GM19467 (cell line): ENCODE data around the gene CASP2.
"Not testable (repeated sequence)": the region's sequence is repeated elsewhere in the genome, so short reads cannot be mapped to it uniquely, and the experiment has no call there.

ENCODE experiments used
- ATAC-seq: cut with Tn5 transposase; IDR thresholded peaks from one replicate; pipeline ENCODE4 v1.9.1; 2021; ENCODE audit warnings: mild to moderate bottlenecking, moderate library complexity; ENCODE audit not compliant: unreplicated experiment

The CASP2 gene

DNA sequence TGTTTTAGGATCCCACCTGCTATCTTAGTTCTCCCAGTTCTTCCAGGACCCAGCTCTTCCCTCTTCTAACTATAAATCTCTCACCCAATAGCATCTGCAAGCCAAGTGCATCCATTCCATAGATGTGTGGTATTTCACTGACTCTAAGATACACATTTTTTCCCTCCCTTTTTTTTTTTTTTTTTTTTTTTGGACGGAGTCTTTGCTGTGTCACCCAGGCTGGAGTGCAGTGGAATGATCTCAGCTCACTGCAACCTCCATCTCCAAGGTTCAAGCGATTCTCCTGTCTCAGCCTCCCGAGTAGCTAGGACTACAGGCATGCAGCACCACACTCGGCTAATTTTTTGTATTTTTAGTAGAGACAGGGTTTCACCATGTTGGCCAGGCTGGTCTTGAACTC, 1.7 kb downstream of the CASP2 start:
- not testable (repeated sequence) for ATAC-seq

DNA sequence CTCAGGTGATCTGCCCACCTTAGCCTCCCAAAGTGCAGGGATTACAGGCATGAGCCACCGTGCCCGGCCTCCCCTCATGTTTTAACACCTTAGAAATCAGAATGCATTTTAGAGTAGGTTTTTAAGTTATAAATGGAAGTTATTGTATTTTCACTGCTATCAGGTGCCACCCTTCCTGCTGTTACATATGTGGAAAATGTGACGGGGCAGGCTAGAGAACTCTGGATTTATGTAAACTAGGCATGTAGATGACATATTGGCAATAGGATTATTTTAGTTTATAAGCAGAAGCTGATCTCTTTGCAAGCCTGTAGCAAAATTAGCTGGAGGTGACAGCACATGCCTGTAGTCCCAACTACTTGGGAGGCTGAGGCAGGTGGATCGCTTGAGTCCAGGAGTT, 2.1 kb downstream of the CASP2 start:
- no peak for ATAC-seq

DNA sequence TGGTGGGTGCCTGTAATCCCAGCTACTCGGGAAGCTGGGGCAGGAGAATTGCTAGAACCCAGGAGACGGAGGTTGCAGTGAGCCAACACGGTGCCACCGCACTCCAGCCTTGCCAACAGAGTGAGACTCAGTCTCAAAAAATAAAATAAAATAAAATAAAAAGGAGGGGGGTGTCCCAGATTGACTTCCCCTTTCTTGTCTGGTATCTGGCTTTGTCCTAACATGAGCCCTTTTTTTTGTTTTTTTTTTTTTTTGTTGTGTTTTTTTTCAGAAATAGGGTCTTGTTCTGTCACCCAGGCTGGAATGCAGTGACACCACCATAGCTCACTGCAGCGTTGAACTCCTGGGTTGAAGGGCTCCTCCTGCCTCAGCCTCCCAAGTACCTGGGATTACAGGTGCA, 4.7 kb downstream of the CASP2 start:
- ATAC-seq = no peak

GRCh38 chr7:143295870-143296269, 7.7 kb downstream of the CASP2 start:
- ATAC-seq = no peak

DNA sequence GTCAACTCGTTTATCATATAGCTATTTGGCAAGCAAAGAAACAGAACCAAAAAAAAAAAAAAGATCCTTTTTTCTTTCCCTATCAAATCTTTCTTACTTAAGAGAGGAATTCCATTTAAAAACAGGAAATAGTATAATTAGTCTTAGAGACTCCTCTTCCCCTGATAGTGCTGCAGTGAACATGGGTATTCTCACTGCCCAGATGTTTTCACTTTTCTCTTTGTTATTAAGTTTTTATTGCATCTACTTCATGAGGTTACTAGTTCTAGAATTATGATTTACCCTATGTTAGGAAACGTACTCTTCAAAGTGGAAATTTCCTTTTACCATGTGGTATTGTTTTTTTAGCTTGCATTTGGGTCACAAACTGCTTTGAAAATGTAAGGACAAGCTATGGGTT, 8.5 kb downstream of the CASP2 start:
- ATAC-seq = no peak

DNA sequence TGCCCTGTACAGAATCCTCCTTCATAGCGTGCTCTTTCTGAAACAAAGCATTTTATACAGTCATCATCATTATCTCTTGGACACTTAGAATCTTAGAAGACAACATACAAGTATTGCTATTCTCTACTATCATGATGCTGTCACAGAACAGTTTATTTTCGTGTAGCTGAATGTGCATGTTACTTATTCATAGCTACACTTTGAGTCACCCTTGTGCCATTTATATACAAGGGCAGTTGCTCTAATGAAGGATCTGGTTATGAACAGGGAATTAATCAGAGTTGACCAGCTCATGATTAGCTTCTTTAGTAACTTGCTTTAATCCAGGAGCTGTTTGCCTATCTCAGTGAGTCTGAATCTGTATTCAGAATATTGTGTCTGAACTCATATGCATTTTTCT, 11.2 kb downstream of the CASP2 start:
- no peak for ATAC-seq

DNA sequence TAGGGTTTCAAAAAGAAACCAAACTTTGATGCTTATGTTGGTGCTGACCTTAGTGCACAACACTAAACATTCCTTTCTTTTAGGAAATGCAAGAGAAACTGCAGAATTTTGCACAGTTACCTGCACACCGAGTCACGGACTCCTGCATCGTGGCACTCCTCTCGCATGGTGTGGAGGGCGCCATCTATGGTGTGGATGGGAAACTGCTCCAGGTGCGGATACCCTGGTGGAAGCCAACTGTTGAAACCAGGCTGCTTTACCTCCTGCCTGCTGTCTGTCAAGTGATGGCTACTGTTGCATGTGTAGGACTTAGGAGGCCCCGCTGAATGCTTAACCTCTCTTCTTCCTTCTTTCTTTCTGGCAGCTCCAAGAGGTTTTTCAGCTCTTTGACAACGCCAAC, 11.7 kb downstream of the CASP2 start:
- ATAC-seq = no peak

- no peak for ATAC-seq
These were observed 13.1 kb downstream of the CASP2 start for GRCh38 chr7:143300959-143301935.

GRCh38 chr7:143303733-143304132, 15.6 kb downstream of the CASP2 start:
- ATAC-seq = no peak

- ATAC-seq = no peak
These were observed 16.8 kb downstream of the CASP2 start for GRCh38 chr7:143304938-143305337.

DNA sequence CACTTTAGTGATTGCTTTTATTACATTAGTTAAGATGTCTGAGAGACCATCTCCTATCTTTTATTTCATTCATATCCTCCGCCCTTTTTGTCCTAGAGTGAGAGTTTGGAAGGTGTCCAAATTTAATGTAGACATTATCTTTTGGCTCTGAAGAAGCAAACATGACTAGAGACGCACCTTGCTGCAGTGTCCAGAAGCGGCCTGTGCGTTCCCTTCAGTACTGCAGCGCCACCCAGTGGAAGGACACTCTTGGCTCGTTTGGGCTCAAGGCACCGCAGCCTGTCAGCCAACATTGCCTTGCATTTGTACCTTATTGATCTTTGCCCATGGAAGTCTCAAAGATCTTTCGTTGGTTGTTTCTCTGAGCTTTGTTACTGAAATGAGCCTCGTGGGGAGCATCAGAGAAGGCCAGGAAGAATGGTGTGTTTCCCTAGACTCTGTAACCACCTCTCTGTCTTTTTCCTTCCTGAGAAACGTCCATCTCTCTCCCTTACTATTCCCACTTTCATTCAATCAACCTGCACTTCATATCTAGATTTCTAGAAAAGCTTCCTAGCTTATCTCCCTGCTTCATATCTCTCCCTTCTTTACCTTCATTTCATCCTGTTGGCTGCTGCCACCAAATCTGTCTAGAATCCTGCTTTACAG, 17.4 kb downstream of the CASP2 start:
- no peak for ATAC-seq

- ATAC-seq = no peak
These were observed 20.5 kb downstream of the CASP2 start for GRCh38 chr7:143308632-143309031.

- no peak for ATAC-seq
These were observed 26.0 kb downstream of the CASP2 start for GRCh38 chr7:143314127-143314526.

DNA sequence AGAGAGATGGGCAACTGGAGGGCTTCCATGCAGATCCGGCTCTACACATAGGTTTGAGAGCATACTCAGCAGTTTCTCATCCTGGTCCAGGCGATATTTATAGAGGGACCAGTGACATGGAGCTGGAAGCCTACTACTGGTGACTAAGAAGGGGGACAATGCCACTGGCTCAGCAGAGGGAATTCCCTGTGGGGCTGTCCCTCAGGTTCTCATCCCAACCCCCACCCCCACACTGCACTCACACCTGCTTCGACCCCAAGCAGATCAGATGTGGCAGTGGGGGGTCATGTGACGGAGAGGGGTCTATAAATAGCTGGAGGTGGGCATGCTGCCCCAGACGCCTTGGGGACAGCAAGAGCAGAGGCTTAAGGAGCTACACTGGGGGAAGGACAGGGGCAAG, 27.6 kb downstream of the CASP2 start, which contains the start of gene CLCN1:
Gene CLCN1 (plus strand): TSS at position 336 of the 400 bp plus-strand sequence. CDS start 102 bp downstream, outside the sequence.
- ATAC-seq = no peak

DNA sequence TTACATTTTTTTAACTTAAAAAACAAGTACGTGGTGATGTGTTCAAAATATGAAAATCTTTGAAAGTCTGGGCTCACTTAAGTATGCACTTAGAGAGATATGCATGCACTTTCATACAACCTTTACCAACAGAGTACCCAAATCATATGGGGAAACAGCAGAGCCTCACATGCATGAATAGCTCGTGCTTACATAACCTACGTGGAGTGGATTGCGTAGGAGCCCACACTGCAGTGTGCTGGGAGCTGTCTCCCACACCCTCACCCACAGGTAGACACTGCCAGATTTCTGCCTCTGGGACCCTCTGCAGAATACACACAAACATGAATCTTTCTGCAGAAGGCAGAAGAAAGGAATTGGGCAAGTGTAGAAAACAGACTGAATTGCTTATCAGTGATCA, 28.3 kb downstream of the CASP2 start:
- ATAC-seq = no peak

DNA sequence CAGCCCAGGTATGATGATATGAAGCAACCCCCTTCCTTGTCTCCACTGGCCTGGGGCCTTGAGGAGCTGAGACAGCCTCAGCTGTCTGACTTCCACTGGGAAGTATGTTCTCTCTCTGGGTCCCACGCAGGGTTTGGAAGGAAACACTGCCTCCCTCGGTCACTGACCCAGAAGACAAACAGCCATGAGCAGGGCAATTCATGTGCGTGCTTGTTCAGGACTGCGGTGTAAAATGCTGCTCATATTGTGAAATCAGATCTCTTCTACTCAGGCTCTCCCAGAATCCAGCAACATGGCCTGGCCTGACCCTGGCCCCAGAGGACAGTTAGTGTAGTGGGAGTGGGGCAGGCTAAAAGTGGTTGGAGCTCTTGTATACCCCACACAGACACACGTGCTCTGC, 30.5 kb downstream of the CASP2 start:
- no peak for ATAC-seq

- ATAC-seq = no peak
These were observed 32.5 kb downstream of the CASP2 start for GRCh38 chr7:143320620-143321019.

DNA sequence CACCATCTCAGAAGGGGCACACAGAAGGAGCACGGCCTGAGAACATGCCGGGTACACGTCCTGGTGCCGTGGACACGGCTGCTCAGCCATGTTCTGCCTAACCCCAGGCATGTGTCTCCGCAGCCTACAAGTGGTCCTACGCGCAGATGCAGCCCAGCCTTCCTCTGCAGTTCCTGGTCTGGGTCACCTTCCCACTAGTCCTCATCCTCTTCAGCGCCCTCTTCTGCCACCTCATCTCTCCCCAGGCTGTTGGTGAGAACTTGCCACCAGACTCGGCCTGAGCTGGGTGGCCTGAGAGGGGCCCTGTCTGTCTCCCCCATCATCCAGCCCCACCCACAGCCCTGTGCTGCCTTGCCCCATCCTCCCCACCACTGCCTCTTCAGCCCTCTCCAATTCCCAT, 33.1 kb downstream of the CASP2 start:
- no peak for ATAC-seq

DNA sequence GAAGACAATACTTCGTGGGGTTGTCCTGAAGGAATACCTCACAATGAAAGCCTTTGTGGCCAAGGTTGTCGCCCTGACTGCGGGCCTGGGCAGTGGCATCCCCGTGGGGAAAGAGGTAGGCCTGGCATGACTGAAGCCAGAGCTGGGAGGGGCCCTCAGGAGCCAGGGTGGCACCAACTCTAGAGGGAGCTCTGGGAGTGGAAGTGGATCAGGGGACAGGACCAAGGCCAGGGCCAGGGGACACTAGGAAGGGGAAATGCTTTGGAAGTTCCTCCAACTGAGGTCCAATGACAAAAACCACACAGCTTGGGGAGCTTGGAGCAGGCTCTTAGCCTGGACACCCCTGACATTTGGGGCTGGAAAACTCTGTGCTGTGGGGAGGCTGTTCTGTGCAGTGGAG, 33.6 kb downstream of the CASP2 start:
- no peak for ATAC-seq

DNA sequence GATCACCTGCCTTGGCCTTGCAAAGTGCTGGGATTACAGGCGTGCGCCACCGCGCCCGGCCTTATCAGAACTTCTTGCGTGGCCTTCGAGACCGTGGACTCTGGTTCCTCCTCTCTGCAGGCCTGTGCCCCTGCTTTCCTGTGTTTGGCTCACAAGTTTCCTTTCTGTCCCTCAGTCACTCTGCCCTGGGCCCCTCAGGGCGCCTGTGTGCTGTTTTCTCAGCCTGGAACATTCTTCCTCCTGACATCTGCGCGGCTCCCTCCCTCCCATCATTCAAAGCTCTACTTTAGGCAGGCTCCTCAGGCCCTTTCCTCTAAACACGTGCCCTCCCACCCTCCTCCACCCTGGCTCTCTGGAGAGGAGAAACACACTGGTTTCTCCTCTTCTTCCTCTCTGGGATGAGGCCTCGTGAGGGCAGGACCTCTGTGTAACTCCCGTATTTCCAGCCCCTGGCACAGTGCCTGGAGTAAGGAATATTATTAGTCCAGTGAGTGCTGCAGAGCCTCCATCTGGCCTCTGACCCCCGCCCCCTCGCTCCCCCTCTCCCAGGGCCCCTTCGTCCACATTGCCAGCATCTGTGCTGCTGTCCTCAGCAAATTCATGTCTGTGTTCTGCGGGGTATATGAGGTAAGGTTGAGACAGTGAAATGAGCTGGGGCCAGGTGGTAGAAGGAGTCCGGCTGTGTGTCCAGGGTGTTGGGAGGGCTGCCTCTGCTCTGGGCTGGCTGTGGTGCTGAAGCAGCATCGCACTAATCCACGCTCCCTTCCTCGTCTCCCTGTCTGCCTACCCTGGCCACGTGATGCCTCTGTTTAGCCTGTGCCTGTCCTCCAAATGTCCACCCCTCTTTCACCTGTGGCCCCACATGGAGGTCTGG, 34.8 kb downstream of the CASP2 start:
- no peak for ATAC-seq

DNA sequence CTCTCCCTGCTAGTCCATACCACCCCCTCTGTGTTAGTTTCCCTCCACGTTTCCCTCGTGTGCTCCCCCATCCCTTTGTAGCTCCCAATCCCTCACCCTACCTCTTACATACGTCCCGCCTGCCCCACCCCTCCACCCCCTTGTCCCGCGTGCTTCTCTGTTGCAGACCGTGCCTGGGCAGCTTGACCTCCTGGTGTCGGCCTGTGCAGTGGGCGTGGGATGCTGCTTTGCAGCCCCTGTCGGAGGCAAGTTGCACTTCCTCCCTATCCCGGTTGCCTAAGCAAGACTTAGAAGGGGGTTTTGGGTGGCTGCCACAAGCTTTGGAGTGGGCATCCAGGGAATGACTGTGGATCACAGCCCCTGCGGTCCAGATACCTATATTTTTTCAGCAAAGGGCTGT, 35.5 kb downstream of the CASP2 start:
- no peak for ATAC-seq
